Heart right ventricle (tissue), 16 donors: ENCODE measurements around the gene CD300H. TPM values are rescaled to one million over a fixed set of nuclear protein-coding genes. Genes with fewer than 3 reads are reported as not detected.

Source experiments
- ATAC-seq, 8 donors: fragments of 200-7000 bp; cut with Tn5 transposase; one replicate each; pipeline ENCODE4 v1.9.1; 2020; ENCODE audit warnings: mild to moderate bottlenecking in 8 of 8, moderate library complexity in 8 of 8, moderate number of reproducible peaks in 1 of 8
- DNase-seq, 2 donors: peaks; one replicate each; pipeline ENCODE4 v3.0.0-alpha.2; 2020
- H3K27ac ChIP-seq, 10 donors: fragments of 200-600 bp; sonication (generic) in 2 of 10; one replicate each; pipeline versions ENCODE4 v1.5.0 to v1.8.0; 2020 to 2022; ENCODE audit warnings: mild to moderate bottlenecking in 3 of 10
- H3K27me3 ChIP-seq, 7 donors: fragments of 200-600 bp; one replicate each; pipeline ENCODE4 v1.8.0; 2021 to 2022; ENCODE audit warnings: mild to moderate bottlenecking in 2 of 7
- H3K36me3 ChIP-seq, 9 donors: fragments of 200-600 bp; sonication (generic) in 1 of 9; one replicate each; pipeline versions ENCODE4 v1.5.0 to v1.8.0; 2020 to 2022; ENCODE audit warnings: mild to moderate bottlenecking in 2 of 9
- H3K4me1 ChIP-seq, 9 donors: fragments of 200-600 bp; sonication (generic) in 1 of 9; one replicate each; pipeline versions ENCODE4 v1.5.0 to v1.8.0; 2020 to 2022; ENCODE audit warnings: mild to moderate bottlenecking in 4 of 9
- H3K4me3 ChIP-seq, 10 donors: fragments of 200-600 bp; sonication (generic) in 2 of 10; one replicate each; pipeline versions ENCODE4 v1.5.0 to v1.8.0; 2020 to 2022; ENCODE audit warnings: mild to moderate bottlenecking in 7 of 10, moderate library complexity in 2 of 10
- H3K9me3 ChIP-seq, 11 donors: fragments of 200-600 bp in 10 of 11; sonication (generic) in 2 of 11; one replicate each; pipeline versions ENCODE4 v1.5.0 to v1.8.0; 2013 to 2022; ENCODE audit warnings: mild to moderate bottlenecking in 2 of 11, control low read depth in 1 of 11, moderate library complexity in 1 of 11
- CTCF ChIP-seq, 9 donors: fragments of 200-600 bp; sonication (generic) in 2 of 9; IDR thresholded peaks; one replicate each; pipeline versions ENCODE4 v1.5.0 to v1.8.0; 2021 to 2022; ENCODE audit warnings: antibody characterized with exemption in 9 of 9, mild to moderate bottlenecking in 5 of 9, moderate library complexity in 1 of 9
- WGBS, 2 donors: extraction: QIAGEN DNeasy Blood & Tissue Kit; methylation state at CpG; one replicate each; pipeline ENCODE4 v1.1.7; 2013; ENCODE audit warnings: inconsistent platforms in 1 of 2; 5-methylcytosine and 5-hydroxymethylcytosine counted together
- intact Hi-C, 10 donors: fragments of 100-400 bp; cut with DNase I; formaldehyde crosslinking; loops; one replicate each; pipeline versions ENCODE4 v1.11.1 to v1.14.2; 2022
- polyA plus RNA-seq, 2 donors: library from polyadenylated mRNA; stranded (reverse); fragments of 200-250 nt; gene quantifications; one replicate each; pipeline ENCODE4 v1.2.3, GENCODE V29; 2013
- total RNA-seq, 10 donors: library from RNA; stranded (reverse); fragmentation: NEBNext Ultra II Directional in 3 of 10; extraction: Animal tissue kit (Norgen Biotek cat#: 25700) in 3 of 10; gene quantifications; one replicate each; pipeline versions ENCODE4 v1.2.1 to v1.2.4, GENCODE V29; 2021 to 2023
- donor health status: Arrhythmogenic right ventricular cardiomyopathy.
- donor health status: ischemic (EF 13 %, LVEDD 7.1; RV severe dilation, severe dysfunction).
- donor health status: healthy with polysubstance abuse.
- donor health status: DM: no; HTN: yes; CAD: no.
- donor health status: DM: no; HTN: no; CAD: no.
- donor health status: ischemic (EF 25% LVEDD 6.9; RV normal size, moderate dysfunction).
- donor health status: ischemic (EF 25% LVEDD 5.7; RV mildly dilated, moderate dysfunction).
- donor health status: healthy.
- donor health status: DM: yes; HTN: yes; CAD: no.
- donor health status: Ischemic cardiomyopathy.
- donor health status: ischemic (EF 35%, LVEDD 5.7; RV mildly dilated, moderate dysfunction).
- donor health status: nonischemic (EF 11% LVEDD 7.7; RV severe dilation, severe dysfunction).
- donor health status: DM: yes; HTN: yes; CAD: no.
- donor health status: PGD.
- donor health status: ischemic (EF 29% LVEDD 5.4; RV normal size, mild dysfunction).
- donor health status: nonischemic (EF 23%, LVEDD 6.1; RV moderate dilation, normal function).

CD300H gene
- total and polyA plus RNA-seq, 12 donors = 0.49 to 0.97 TPM; not detected in 10

- TF ChIP-seq CTCF (IDR thresholded peaks at IDR 0.05) = peak in 8 of 9 donors; percentile 21 to 75 (median 60)
- peaks cover 0 to 43% (median 27%) of the 10 kb centered on the region in 7 donors for H3K27me3 ChIP-seq
- H3K9me3 ChIP-seq = no peaks in the 10 kb centered on the region
- ATAC-seq (peak in 1 of 8 donors; percentile 45), DNase-seq (peak in 1 of 2 donors; percentile 32)
- H3K27ac ChIP-seq = no peak overlapping the region
- H3K36me3 ChIP-seq = no peaks in the 10 kb centered on the region
- peaks cover 0 to 67% (median 3%) of the 10 kb centered on the region in 9 donors for H3K4me1 ChIP-seq
- 46 to 52% methylated on average over 12 of the region's 12 CpGs for WGBS, 2 donors
- H3K4me3 ChIP-seq = no peak overlapping the region
- intact Hi-C loops = loop anchor here in 1 of 10 donors (10.0 kb wide), 1 partner anchor 227 kb away; no protein-coding TSS in a partner anchor
These were observed 34.7 kb upstream of the CD300H start for GRCh38 chr17:74601944-74602572.

GRCh38 chr17:74599448-74599939 lies 32.2 kb upstream of the CD300H start:
- 37 to 46% methylated on average over 10 of the region's 10 CpGs for WGBS, 2 donors
- ATAC-seq (peak in 5 of 8 donors; percentile 54 to 73 (median 71)), DNase-seq (no peak)
- H3K4me1 ChIP-seq = peaks cover 0 to 47% (median 0%) of the 10 kb centered on the region in 9 donors
- H3K9me3 ChIP-seq = no peaks in the 10 kb centered on the region
- H3K27me3 ChIP-seq = peaks cover 0 to 54% (median 27%) of the 10 kb centered on the region in 7 donors
- H3K36me3 ChIP-seq = no peaks in the 10 kb centered on the region
- no peak for TF ChIP-seq CTCF (IDR thresholded peaks at IDR 0.05)
- intact Hi-C loops = no loop called here
- H3K27ac ChIP-seq = peak overlapping the region in 1 of 10 donors; percentile 75
- H3K4me3 ChIP-seq = no peak overlapping the region

GRCh38 chr17:74599023-74599399 lies 31.7 kb upstream of the CD300H start:
- no peak for TF ChIP-seq CTCF (IDR thresholded peaks at IDR 0.05)
- no peak for DNase-seq
- Histone ChIP-seq H3K27me3 (peaks cover 0 to 58% (median 30%) of the 10 kb centered on the region in 7 donors), H3K27ac (peak overlapping the region in 1 of 10 donors; percentile 75), H3K9me3 (no peaks in the 10 kb centered on the region), H3K4me3 (no peak overlapping the region), H3K4me1 (peaks cover 0 to 43% (median 0%) of the 10 kb centered on the region in 9 donors), H3K36me3 (no peaks in the 10 kb centered on the region)
- intact Hi-C loops = no loop called here
- 13 to 24% methylated on average over 3 of the region's 3 CpGs for WGBS, 2 donors
- ATAC-seq = peak in 2 of 8 donors; percentile 34 to 38

- no peak for ATAC-seq
- intact Hi-C loops = no loop called here
- H3K4me3 ChIP-seq = no peak overlapping the region
- DNase-seq = no peak
- WGBS, 2 donors = 69 to 71% methylated on average over 4 of the region's 4 CpGs
- no peaks in the 10 kb centered on the region for H3K36me3 ChIP-seq
- peaks cover 0 to 38% (median 0%) of the 10 kb centered on the region in 9 donors for H3K4me1 ChIP-seq
- TF ChIP-seq CTCF (IDR thresholded peaks at IDR 0.05) = no peak
- no peak overlapping the region for H3K27ac ChIP-seq
- H3K9me3 ChIP-seq = no peaks in the 10 kb centered on the region
- peaks cover 0 to 63% (median 36%) of the 10 kb centered on the region in 7 donors for H3K27me3 ChIP-seq
These were observed 31.2 kb upstream of the CD300H start for GRCh38 chr17:74598346-74599022.
